ENCODE results near the gene MYO1D.

GRCh38 chr17:32693194-32693897 is 183.6 kb downstream of the MYO1D start:
- TF ChIP-seq EZH2 (IDR thresholded peaks at IDR 0.05; ENCODE audit: low read depth) (no peak), CTCF (conservative IDR thresholded peaks at IDR 0.05) (no peak)
